Activated CD8-positive, alpha-beta memory T cell treated with anti-CD3 and anti-CD28 coated beads for 4 hours (primary cell): Measurements from ENCODE around the gene MYLK4.

Experiments used
- DNase-seq, 2 donors: peaks; one replicate each; pipeline ENCODE4 v3.0.0-alpha.2; 2020; ENCODE audit warnings: low read depth in 2 of 2

Gene MYLK4

DNA sequence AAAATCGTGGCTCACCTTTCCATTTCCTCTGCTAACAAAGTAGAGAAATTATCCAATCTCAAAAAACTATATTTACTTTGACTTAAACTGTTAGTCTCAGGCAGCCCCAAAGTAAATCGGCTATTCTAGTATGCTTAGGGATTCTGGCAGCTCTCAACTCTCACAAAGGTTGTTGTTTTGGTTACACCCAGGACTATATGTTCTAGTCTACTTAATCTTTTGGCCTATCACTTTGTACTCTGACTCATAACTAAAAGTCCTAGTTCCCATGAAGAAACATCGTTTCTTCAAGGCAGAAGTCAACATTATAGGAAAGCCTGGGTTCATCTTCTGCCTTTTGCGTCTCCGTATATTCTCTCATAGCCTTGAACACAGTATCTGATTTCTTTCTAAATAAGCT, 42.3 kb downstream of the MYLK4 start:
- no peak for DNase-seq

DNA sequence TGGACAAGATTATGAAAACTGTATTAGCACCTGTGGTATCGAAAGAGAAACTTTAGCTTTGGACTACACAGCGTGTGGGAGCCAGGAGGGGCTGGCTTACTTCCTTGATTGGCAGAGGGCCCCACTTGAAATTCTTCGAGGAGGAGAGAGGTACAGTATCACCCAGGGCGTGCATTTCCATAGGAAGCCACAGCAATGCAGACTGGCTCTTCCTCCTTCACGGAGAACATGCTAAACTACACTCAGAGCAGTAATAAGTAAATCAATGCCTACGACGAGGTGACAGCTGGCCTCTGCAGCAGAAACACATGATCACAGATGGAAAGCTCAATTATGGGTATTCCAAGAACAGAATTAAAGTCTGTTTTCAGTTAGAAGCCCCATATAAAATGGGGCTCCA, 44.2 kb downstream of the MYLK4 start:
- no peak for DNase-seq

DNA sequence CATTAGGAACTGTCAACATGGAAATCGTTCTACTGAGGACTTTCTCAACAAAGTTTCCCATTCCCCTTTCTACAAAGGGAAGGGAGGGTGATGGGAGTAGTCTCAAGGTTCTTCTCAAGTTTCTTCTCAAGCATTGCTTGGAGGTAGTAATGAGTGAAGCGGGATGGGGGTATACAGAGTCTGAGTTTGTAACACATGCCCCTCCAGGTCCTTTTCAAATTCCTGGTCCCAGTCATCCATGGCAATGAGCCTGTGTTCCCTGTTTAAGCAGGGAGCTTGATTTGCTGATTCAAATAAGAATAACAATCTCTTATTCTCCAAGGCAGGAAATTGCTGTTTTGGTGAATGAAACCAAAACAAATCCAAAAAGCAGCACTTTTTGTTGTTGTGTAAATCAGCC, 45.5 kb downstream of the MYLK4 start:
- no peak for DNase-seq

DNA sequence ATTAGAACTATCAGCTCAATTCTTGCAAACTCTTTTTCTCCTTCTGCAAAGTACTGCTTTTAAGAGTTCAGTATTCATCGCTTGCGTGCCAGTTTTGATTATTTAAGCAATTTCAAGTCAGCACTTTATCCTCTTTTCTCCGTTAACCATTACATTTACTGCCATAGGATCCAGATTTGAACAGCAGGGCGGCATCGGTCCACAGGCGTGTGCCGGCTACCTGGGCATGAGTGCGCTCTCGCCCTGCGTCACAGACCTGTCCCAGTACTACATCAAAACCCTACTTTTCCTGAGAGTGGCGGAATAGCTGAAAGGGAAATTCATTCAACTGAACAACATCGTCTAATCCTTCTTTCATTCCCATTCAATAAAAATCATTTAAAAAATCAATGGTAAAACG, 53.4 kb downstream of the MYLK4 start:
- no peak for DNase-seq

DNA sequence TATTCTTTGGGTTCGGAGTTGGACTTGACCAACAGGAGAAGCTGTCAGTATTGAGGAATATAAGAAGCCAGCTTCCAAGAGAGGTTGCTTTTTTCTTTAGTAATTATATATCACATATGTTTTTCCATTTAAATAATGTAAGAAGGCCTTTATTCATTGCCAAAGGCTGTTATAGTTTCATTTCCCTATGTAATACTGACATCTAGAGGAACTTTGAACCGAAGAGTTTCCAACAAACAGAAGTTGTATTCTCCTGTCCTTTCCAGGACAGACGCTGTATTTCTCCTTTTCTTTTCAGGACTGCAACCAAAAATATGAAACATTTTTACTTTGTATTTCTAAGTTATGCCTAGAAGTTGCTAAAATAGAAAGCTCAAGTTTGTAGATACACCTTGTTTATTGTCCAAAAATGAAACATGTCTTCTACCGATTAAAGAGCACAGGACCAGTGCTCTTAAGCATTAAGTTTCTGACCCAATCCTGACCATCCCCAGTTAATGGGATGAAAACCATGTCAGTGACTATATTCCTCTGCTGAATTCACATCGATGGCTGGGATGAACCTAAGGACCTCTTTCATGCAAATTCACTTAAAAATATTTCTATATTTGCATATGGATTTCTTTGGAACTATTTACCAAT, 55.1 kb downstream of the MYLK4 start:
- DNase-seq: no peak

DNA sequence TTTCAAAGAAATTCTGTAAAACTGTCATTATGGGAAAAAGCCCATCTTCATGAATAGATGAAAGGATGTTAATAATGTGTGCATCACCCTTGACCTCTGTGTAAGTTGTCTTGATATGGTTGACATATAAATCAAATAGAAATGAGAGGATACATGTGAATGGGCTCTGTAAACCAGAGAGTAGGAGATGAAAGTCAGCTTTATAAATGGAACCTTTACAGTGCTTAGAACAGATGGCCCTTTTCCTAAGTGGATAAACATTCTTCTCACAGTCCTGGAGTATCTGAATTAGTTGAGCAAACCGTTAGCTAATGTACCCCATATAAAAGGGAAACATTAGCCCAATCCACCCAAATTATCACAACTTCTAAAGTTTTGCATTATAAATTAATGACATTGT, 57.5 kb downstream of the MYLK4 start:
- DNase-seq: no peak

DNA sequence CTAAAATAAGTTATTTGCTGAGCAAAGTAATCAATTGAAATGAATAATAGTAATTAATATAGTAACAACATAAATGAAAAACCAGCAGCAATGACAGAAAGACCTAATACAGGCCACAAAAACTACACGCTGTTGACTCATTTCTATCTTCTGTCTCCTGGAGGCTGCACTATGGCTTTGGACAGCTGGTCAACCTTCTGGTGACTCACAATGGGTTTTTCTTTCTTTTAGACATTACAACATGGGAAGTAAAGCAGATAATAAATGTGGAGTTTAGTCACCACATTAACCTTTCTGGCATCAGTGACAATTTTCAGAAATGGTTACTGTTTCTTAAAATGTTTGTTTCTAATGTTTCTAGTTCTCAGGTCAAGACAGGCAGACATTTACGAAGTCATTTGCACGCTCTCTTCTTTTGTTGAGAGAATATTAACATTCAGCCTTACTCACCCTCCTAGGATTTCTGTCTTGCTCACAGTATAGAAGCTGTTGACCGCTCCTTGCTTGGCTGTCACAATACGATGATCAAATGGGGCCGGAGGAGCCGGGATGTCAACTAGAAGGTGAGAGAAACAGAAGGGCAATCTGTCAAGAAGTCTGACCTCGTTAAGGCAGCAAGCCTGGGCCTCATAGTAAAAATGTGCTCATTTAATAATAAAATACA, 62.2 kb downstream of the MYLK4 start:
- no peak for DNase-seq

DNA sequence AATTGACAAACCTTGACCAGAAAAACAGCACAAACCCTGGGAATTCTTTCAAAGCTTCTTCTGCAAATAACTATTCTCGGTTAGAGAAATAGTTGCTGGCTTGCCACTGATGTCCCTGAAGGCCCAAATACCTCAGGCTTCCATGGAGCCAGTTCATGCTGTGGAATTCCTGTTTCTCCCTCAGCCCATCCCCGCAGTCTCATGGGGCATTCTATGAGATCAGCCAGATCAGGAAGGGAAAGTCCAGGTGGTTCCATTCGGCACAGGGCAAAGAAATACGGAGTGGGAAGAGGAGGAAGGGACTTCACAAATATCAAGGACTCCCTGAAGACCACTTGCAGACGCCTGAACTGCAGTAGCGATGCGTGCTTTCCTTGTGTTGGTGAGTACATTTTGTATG, 63.3 kb downstream of the MYLK4 start:
- no peak for DNase-seq

DNA sequence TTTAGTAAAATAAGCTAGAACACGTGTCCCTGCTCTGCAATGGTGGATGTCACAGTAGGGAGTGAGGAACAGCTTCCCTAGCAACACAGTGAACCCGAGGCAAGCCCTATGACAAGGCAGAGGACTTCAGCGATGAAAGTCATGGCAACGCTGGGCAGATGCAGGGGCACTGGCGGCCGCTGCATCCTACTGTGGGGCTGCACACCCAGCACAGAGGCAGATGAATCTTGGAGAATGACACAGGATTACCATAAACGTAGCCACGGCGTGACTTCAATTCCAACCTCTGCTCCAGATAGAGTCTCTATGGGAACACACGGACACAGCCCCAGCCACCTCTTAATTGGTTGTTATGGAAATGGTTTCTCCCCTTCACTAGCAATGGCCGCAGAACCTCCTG, 64.2 kb downstream of the MYLK4 start:
- no peak for DNase-seq

DNA sequence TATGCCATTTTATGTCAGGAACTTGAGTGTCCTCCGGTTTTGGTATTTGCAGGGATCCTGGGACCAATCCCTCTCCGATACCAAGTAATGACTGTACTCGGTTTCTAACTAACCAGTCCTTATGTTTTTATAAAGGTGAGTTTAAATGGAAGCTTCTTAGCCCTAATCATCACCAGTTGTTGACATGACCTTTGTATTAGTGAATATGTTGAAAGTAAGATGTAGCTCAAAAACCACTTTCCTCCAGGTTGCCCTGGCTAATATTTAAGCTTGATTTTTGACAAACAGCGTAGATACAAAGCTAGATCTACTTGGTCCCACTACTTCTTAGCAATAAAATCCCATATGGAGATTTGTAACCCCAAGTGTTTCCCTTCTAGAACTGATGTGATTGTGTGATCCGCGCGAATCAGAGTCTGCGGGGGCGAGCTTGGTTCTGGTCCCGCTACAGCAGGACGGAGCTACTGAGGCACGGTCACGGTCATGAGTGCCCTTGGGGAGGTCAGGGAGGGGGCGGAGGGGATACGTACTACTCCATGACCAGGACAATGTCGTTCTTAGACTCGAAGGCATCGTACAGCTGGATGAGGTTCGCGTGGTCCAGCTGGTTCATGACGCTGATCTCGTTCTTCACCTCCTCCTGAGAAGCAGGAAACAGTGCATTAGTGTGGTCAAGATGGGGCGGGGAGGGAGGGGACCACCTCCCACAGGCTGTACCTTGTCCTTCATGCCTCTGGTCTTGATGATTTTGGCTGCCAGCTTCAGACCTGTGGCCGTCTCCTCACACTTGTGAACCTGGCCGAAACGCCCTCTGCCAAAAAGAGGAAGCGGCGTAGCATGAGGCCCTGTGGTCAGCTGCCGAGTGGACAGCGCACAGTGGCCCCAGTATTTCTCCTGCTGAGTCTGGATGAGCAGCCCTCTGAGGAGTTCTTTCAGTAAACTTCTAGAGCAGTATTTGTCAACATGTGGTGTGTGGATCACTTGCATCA, 65.7 kb downstream of the MYLK4 start:
- no peak for DNase-seq

DNA sequence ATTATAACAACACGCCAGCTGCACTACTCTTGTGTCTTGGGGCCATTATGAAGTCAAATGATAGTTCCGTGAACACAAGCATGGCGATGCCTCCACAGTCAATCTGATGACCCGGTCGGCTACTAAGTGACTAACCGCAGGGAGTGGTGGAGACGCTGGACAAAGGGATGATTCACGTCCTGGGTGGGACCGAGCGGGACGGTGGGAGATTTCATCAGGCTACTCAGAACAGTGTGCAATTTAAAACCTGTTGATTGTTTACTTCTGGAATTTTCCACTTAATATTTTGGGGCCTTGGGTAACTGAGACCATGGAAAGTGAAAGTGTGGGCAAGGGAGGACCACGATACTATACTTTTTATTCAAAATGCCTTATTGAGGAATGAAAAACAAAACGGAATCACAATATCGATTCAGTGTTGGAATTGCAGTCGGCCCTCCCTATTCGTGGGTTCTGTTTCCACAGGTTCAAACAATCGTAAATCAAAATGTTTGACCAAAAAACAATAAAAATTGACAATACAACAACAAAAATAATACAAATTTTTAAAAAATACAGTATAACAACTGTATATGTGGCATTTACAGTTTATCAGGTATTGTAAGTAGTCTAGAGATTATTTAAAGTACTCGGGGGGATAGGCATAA, 66.5 kb downstream of the MYLK4 start:
- DNase-seq: no peak

DNA sequence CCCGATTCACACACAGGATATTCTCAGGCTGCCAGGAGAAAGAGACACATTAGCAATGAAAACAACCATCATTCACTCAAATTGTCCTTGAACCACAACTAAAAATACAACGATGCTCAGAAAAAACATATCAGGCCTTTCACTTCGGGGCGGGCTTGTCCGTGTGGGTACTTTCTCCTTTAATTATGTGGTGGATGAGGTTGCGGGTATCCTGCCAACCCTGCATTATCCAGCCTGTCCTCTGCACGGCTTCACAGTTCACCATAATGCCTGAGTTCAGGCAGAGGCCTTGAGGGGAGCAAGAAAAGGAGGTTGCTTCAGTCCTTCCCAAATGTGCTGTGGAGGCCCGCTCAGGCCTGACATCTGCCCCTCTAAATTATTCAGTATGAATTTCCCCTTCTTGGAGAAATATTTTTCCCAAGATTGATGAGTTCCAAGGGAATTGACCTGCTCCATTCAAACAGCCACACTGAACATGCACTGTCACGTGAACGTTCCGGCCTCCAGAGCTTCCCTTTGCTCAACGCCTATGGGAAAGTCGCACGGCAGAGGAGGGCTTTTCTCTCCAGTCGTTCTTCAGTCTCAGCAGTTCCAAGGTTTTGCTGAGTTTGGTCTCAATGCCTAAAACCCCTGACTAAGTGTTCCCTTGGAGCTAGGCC, 70.3 kb downstream of the MYLK4 start:
- DNase-seq: no peak

DNA sequence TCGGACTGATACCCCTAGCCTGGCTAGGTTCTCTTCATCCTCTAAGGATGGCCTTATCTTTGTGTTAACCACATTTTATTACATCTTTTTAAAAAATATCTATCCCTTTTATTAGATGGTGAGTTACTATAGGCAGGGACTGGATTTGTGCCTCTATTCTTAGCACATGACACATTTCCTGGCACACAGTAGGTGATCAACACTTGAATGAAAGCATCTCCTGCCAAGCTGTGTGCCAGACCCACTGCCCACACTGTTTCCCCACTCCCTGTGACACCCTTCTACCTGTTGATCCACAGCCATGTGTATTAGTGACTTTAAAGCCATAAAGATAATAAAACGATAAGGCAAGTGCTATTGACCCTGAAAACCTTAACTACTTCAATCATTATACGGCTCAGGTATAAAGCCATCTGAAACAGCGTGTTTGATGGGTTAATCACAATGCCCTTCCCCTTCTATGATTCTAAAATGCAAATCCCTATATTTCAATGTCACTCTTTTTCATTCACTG, 73.6 kb downstream of the MYLK4 start:
- no peak for DNase-seq

DNA sequence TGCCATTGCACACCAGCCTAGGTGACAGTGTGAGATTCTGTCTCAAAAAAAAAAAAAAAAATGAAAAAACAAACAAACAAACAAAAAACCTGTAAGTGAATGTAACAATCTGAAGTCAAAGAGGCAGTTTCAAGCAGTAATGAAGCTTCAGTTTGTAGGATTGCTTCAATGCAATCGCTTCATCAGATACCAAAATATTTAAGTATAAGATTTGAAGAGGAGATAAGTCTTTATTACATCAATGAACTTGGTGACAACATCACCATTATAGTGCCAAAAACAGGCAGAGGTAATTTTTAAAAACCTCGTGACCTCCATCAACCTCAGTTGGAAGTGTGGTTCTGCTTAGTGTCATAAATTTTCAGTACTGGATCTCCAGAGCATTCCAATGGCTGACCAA, 74.7 kb downstream of the MYLK4 start:
- no peak for DNase-seq

DNA sequence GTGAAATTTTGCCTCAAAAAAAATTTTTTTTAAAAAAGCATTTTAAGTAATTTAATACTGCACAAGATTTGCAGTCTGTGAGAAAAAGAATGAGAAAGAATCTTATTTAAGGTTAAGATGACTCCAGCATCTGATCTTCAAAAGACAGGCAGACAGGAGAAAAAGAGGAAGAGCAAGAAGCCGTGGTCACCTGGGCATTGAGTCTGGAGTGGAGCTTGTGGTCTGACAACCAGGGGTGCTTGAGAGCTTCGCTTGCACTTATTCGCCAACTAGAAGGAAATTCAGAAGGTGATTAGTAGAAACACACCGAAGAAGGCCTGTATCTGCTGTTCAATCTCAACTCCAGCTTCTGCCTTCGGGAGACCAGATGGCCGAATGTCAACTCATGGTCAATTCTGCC, 75.9 kb downstream of the MYLK4 start:
- no peak for DNase-seq

DNA sequence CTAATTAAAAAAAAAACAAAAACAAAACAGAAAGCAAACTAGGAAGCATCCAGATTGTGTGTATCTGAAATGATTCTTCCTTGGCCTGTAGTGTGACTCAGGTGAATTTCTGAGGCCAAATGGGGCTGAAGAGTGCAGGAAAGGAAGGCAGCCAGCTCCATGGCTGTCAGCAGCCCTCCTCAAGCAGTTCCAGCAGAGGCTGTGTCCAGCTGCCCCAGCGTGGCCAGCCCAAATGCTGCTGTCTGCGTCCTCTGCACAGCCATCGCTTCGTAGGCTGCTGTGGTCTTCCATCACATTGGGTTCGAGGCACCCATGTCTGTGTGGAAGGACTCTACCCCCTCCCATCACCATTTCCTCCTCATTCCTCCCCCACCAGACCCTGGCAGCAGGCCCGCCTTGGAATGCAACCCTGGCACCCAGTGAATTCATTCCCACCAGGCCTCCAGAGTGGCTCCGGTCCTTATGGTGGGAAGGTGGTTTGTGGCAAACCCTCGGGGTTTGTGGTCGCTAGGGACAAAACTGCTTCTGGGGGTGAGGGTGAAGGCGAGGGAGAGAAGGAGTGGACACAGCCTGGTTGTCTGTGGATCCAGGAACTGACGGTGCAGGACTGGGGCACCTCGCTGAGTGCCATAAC, 81.5 kb downstream of the MYLK4 start:
- DNase-seq: no peak

DNA sequence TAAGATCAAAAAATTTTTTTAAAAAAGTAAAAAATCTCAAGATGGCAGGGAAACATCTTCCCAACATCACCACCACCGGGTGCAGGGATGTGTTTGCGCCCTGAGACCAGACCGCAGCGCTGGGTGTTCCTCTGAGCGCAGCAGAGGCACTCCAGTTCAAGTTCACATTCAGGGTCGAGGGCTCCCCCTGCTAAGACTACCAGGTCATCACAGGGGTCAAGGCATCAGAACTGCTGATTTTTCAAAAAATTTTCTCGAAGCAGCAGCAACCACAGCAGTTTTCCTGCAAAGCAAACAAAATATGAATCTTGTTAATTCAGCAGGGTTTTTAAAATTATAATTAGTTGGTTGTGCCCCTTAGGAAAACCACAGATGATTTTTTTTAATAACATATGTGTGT, 83.1 kb downstream of the MYLK4 start:
- no peak for DNase-seq

DNA sequence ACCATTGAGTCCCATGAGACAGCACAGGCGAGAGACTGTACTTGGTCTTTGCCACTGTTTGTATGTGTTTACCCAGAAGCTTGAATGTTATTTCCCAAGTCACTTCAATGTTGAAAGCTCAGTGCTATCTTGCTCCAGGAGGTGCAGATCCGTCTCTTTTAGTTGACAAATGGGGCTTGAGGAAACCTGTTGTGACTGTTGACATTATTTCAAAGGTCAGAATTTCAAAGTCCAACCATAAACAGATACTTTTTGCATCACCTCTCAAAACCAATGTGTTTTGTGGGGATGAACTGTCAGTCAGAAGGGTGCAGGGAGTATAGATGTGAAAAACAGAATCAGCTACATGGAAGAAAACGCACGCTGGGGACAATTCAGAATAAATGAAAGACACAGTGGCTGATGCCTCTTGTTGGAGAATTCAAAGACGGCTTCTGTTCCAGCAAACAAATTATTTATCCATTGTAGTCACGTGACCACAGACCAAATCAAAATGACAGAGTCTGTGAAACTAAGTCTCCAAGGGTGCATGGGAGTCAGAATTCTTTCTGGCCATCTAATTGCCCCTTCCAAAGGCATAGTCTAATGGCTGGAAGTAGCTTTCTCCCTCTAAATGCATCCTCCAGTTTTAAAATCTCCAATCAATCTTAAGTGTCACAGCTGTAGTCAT, 83.7 kb downstream of the MYLK4 start:
- no peak for DNase-seq

DNA sequence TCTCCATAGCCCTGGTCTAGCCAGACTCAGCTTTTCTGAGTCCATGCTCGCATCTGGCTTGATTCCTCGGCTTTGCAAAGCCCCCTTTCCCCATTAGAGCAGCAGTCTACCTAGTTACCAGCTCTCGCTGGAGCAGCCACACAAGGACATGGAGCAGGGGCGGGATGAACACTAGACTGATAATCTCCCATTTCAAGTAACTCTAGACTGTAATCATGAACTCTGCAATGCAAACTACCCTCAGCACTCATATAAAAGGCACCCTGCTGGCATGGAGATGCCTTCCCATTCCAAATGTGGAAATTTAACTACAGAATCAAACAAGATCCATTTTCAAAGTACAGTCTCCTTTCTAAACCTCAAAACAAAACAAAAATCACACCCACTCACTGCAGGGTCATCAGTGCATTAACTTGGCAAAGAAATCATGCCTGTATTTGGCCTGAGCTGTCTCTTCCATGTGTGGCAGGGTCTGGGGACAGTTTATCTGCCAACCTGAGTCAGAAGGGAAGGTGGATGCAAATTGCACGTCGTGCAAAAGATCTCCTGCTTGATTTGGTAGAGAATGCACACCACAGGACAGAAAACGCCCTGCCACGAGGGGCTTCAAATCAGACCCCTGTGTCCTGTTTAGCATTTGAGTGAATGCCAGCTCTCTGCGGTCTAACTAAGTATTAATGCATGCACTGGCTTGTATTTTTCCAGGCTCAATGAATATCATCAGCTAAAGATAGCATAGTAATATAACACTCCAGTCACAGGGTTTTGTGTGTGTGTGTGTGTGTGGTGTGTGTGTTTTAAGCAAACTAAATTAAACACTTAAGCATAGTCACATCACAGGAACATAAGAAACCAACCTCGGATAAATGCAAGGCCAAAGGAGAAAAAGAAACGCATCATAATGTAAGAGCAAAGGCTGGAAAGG, 85.3 kb downstream of the MYLK4 start:
- no peak for DNase-seq
